NCI-H2029 (cell line): Measurements from ENCODE around the gene C16orf46.

Experiments used
- DNase-seq: peaks from one replicate; lab custom pipeline; 2025; lab: John Stamatoyannopoulos, UW

C16orf46 gene

DNA sequence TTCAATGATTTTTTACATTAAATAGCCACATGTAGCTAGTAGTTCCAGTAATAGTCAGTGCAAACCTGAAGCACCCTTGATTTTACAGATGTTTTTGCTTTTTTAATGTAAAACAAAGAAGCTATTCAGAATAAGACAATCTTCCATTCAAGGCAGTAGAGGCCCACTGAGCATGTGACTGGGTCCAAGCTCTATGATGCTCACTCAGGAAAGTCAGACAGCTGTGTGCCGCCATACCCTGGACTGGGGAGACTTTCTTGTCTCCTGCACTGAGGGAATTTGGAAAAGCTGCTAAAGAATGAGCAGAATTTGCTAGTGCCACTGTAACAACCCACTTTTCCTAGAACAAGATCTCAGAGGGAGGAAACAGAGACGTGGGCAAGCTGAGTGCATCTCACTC lies 58.5 kb downstream of the C16orf46 start:
- DNase-seq = no peak

DNA sequence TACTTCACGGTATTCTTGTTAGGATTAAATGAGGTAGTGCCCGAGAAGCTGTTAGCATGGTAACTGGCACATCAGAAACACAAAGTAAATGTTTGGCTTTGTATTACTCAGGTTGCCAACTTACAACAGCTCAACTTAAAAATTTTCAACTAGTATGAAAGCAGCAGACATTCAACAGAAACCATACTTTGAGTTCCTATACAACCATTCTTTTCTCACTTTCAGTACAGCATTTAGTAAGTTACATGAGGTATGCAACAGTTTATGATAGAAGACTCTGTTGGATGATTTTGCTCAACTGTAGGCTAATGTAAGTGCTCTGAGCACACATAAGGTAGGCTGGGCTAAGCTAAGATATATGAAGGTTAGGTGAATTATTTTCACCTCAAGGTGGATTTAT lies 62.4 kb downstream of the C16orf46 start:
- DNase-seq = no peak

DNA sequence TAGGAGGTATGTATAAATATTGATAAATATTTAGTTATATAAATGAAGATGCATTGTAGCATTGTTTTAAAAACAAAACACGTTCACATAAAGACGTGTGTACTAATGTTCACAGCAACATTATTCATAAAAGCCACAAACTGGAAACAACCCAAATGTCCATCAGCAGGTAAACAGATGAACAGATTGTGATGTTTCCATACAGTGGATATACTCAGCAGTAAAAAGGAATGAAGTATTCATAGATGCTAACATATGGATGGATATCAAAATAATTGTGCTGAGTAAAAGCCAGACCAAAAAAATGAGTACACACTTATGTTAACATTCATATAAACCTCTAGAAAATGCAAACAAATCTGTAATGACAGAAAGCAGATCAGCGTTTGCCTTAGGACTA lies 64.1 kb downstream of the C16orf46 start:
- no peak for DNase-seq
